Smooth muscle cell of the umbilical artery (primary cell): Measurements from ENCODE around the gene TUSC1. TPM values are rescaled to one million over a fixed set of nuclear protein-coding genes. Genes with fewer than 3 reads are reported as not detected.

Source experiments
- total RNA-seq: library from RNA; depleted of rRNA; stranded (reverse); fragments of >200 nt; gene quantifications from 2 replicates; pipeline ENCODE4 v1.2.3, GENCODE V29; 2014

Gene TUSC1
- 7.6 and 10.4 TPM in 2 replicates for total RNA-seq

DNA sequence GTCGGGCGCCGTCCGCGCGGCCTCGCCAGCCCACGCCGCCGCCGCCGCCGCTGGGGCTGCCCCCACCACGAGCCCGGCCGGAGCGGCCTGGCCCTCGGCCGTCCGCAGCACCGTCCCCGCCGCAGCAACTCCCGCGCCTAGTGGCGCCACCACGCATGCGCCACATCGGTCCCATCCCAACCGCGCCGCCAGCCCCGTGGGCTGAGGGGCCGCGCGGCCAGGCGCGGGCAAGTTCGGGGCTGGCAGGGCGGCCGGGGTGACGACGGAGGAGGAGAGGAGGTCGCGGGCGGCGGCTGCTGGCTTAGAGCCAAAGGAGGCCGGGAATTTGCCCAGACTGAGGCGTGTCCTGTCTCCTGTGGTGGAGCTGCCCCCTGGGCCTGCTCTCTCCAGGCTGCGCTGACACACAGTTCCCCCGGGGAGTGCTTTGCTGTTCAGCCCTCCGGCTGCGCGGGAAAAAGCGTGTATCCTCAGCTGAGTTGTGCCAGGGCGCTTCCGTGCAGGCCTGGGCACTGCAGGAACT lies at the start of gene TUSC1:
TUSC1 (minus strand) TSS at position 298 of the 520 bp plus-strand sequence; CDS start at position 166, 132 bp downstream.

